Measurements from ENCODE around the gene AP3S2. TPM values are rescaled to one million over a fixed set of nuclear protein-coding genes. Genes with fewer than 3 reads are reported as not detected.

Gene AP3S2
- total RNA-seq, 1 experiment from 2014 or later = 35.7 TPM

DNA sequence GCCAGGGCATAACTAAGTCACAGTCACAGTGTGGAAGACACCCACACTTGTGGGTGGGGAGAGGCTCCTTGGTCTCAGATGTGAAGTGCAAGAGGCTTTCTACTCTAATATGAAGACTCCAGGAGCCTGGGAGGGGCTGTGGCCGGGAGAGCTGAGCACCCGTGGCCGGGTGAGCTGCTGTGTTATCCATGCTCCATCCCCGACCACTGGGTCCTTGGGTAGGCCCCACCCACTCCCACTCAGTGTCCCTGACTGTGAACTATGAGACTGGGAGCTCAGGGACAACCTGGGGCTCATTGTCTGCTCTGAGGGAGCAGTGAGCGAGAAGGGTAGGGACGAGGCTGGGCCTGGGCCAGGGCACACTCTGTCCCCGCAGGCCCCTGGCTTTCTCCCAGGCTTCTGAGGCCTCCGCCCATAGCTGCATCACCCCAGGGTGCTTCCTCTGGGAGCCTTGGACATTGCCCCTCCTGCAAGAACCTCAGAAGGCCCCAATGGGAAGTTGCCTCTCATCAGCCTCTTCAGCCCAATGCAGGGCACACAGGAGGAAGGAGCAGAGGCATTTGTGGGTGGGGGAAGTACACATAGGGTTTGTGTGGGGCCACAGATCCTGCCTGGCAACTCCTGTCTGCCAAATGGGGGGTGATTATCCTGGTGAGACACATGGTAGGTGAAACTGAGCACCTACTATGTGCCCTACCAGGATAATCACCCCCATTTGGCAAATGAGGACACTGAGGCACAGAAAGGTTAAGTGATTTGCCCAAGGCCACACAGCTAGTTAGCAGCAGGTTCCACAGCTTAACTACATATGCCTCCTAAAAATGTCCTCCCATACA is 81.6 kb downstream of the AP3S2 start:
- Mint-ChIP-seq H3K4me3 (no peak overlapping the region), H3K27me3 (ENCODE audit: low read depth) (peaks cover 33% of the 10 kb centered on the region), H3K27ac (no peak overlapping the region), H3K9me3 (peaks cover 10% of the 10 kb centered on the region), H3K36me3 (peaks cover 10% of the 10 kb centered on the region), H3K4me1 (0 out of 2 replicates have a peak, but pooled peaks cover 10% of the 10 kb centered on the region)
- TF ChIP-seq MXD4 (CRISPR knock-in tag; IDR thresholded peaks at IDR 0.05; ENCODE audit: borderline replicate concordance) (no peak), RORB (CRISPR knock-in tag; IDR thresholded peaks at IDR 0.05) (no peak), MYBL2 (CRISPR knock-in tag; IDR thresholded peaks at IDR 0.05) (no peak), ZBTB21 (CRISPR knock-in tag; IDR thresholded peaks at IDR 0.05; ENCODE audit: borderline replicate concordance) (no peak), SOX15 (CRISPR knock-in tag; IDR thresholded peaks at IDR 0.05) (no peak), FOXP4 (CRISPR knock-in tag; IDR thresholded peaks at IDR 0.05) (no peak), HMGA2 (CRISPR knock-in tag; IDR thresholded peaks at IDR 0.05) (no peak), SMAD4 (CRISPR knock-in tag; IDR thresholded peaks at IDR 0.05) (no peak), ETV6 (CRISPR knock-in tag; IDR thresholded peaks at IDR 0.05) (no peak), GTF2I (CRISPR knock-in tag; conservative IDR thresholded peaks at IDR 0.05) (no peak), ELF4 (CRISPR knock-in tag; IDR thresholded peaks at IDR 0.05; ENCODE audit: low read depth) (no peak), ZNF317 (CRISPR knock-in tag; IDR thresholded peaks at IDR 0.05; ENCODE audit: borderline replicate concordance, low read depth) (no peak), FOXP1 (CRISPR knock-in tag; IDR thresholded peaks at IDR 0.05; ENCODE audit: borderline replicate concordance) (no peak), PRDM15 (CRISPR knock-in tag; IDR thresholded peaks at IDR 0.05) (no peak), SMAD3 (CRISPR knock-in tag; IDR thresholded peaks at IDR 0.05; ENCODE audit: borderline replicate concordance) (no peak)
- TF ChIP-seq, protein P1, sequence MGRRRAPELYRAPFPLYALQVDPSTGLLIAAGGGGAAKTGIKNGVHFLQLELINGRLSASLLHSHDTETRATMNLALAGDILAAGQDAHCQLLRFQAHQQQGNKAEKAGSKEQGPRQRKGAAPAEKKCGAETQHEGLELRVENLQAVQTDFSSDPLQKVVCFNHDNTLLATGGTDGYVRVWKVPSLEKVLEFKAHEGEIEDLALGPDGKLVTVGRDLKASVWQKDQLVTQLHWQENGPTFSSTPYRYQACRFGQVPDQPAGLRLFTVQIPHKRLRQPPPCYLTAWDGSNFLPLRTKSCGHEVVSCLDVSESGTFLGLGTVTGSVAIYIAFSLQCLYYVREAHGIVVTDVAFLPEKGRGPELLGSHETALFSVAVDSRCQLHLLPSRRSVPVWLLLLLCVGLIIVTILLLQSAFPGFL (CRISPR knock-in tag; IDR thresholded peaks at IDR 0.05; ENCODE audit: borderline replicate concordance) = no peak
- TF ChIP-seq, protein P2, sequence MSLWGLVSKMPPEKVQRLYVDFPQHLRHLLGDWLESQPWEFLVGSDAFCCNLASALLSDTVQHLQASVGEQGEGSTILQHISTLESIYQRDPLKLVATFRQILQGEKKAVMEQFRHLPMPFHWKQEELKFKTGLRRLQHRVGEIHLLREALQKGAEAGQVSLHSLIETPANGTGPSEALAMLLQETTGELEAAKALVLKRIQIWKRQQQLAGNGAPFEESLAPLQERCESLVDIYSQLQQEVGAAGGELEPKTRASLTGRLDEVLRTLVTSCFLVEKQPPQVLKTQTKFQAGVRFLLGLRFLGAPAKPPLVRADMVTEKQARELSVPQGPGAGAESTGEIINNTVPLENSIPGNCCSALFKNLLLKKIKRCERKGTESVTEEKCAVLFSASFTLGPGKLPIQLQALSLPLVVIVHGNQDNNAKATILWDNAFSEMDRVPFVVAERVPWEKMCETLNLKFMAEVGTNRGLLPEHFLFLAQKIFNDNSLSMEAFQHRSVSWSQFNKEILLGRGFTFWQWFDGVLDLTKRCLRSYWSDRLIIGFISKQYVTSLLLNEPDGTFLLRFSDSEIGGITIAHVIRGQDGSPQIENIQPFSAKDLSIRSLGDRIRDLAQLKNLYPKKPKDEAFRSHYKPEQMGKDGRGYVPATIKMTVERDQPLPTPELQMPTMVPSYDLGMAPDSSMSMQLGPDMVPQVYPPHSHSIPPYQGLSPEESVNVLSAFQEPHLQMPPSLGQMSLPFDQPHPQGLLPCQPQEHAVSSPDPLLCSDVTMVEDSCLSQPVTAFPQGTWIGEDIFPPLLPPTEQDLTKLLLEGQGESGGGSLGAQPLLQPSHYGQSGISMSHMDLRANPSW (CRISPR knock-in tag; conservative IDR thresholded peaks at IDR 0.05; ENCODE audit: low read depth) = no peak
- TF ChIP-seq, protein P3, sequence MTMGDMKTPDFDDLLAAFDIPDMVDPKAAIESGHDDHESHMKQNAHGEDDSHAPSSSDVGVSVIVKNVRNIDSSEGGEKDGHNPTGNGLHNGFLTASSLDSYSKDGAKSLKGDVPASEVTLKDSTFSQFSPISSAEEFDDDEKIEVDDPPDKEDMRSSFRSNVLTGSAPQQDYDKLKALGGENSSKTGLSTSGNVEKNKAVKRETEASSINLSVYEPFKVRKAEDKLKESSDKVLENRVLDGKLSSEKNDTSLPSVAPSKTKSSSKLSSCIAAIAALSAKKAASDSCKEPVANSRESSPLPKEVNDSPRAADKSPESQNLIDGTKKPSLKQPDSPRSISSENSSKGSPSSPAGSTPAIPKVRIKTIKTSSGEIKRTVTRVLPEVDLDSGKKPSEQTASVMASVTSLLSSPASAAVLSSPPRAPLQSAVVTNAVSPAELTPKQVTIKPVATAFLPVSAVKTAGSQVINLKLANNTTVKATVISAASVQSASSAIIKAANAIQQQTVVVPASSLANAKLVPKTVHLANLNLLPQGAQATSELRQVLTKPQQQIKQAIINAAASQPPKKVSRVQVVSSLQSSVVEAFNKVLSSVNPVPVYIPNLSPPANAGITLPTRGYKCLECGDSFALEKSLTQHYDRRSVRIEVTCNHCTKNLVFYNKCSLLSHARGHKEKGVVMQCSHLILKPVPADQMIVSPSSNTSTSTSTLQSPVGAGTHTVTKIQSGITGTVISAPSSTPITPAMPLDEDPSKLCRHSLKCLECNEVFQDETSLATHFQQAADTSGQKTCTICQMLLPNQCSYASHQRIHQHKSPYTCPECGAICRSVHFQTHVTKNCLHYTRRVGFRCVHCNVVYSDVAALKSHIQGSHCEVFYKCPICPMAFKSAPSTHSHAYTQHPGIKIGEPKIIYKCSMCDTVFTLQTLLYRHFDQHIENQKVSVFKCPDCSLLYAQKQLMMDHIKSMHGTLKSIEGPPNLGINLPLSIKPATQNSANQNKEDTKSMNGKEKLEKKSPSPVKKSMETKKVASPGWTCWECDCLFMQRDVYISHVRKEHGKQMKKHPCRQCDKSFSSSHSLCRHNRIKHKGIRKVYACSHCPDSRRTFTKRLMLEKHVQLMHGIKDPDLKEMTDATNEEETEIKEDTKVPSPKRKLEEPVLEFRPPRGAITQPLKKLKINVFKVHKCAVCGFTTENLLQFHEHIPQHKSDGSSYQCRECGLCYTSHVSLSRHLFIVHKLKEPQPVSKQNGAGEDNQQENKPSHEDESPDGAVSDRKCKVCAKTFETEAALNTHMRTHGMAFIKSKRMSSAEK (CRISPR knock-in tag; IDR thresholded peaks at IDR 0.05; ENCODE audit: borderline replicate concordance) = no peak
- POLR2A ChIA-PET = no interaction called here
- CTCF ChIA-PET = interaction anchor here (0.6 to 1.1 kb wide), 2 partner anchors 39 to 63 kb away, joined by 3 to 7 read pairs; no protein-coding TSS in a partner anchor
- ATAC-seq (no peak), DNase-seq (ENCODE audit: low spot score) (no peak)
